GM12878 (cell line): ENCODE results near the gene SPNS1. TPM values are rescaled to one million over a fixed set of nuclear protein-coding genes. Genes with fewer than 3 reads are reported as not detected.

Experiments used
- BCL3 ChIP-seq: IDR thresholded peaks from 2 replicates; pipeline ENCODE4 v1.6.1; 2011; ENCODE audit warnings: borderline replicate concordance, low read depth, mild to moderate bottlenecking, moderate library complexity, low read length; ENCODE audit not compliant: insufficient read depth, poor library complexity, severe bottlenecking
- CHD2 ChIP-seq: IDR thresholded peaks from 2 replicates; pipeline ENCODE4 v1.6.1; 2011; ENCODE audit warnings: low read depth, low read length, improper control_type of control experiment, borderline replicate concordance
- CREB1 ChIP-seq: IDR thresholded peaks from 2 replicates; pipeline ENCODE4 v1.6.1; 2012; ENCODE audit warnings: low read depth, mild to moderate bottlenecking, inconsistent platforms
- CTCF ChIP-seq, 3 experiments: IDR thresholded peaks in 2 of 3; conservative IDR thresholded peaks in 1 of 3; 2 replicates each; pipeline ENCODE4 v1.5.1; 2011; ENCODE audit warnings: low read depth in 3 of 3, low read length in 3 of 3, mild to moderate bottlenecking in 3 of 3, control low read depth in 2 of 3, moderate library complexity in 2 of 3, inconsistent platforms in 1 of 3, mixed read lengths in 1 of 3; ENCODE audit not compliant: control insufficient read depth in 2 of 3, insufficient read depth in 1 of 3; ENCODE audit errors: extremely low read depth in 1 of 3
- HDGF ChIP-seq: fragments of 450-650 bp; IDR thresholded peaks from 2 replicates; pipeline ENCODE4 v1.6.1; 2016; ENCODE audit warnings: antibody characterized with exemption
- KLF5 ChIP-seq: fragments of 450-650 bp; IDR thresholded peaks from 2 replicates; pipeline ENCODE4 v1.6.1; 2014; ENCODE audit warnings: mild to moderate bottlenecking; ENCODE audit not compliant: partially characterized antibody
- MEF2A ChIP-seq: IDR thresholded peaks from 2 replicates; pipeline ENCODE4 v1.6.1; 2011; ENCODE audit warnings: low read depth, mild to moderate bottlenecking, low read length, moderate library complexity; ENCODE audit not compliant: insufficient read depth
- NFXL1 ChIP-seq: fragments of 450-650 bp; IDR thresholded peaks from 2 replicates; pipeline ENCODE4 v1.6.1; 2017; ENCODE audit warnings: antibody characterized with exemption, mild to moderate bottlenecking, borderline replicate concordance
- RBBP5 ChIP-seq: fragments of 200-600 bp; sonication (generic); conservative IDR thresholded peaks from 2 replicates; pipeline ENCODE4 v1.6.1; 2016
- RFX5 ChIP-seq: IDR thresholded peaks from 2 replicates; pipeline ENCODE4 v1.6.1; 2011; ENCODE audit warnings: low read depth, low read length, improper control_type of control experiment
- RUNX3 ChIP-seq: IDR thresholded peaks from 2 replicates; pipeline ENCODE4 v1.6.1; 2012; ENCODE audit warnings: low read length, inconsistent platforms
- SREBF2 ChIP-seq: IDR thresholded peaks from 2 replicates; pipeline ENCODE4 v1.6.1; 2012; ENCODE audit warnings: mild to moderate bottlenecking, low read length
- TARDBP ChIP-seq: IDR thresholded peaks from 2 replicates; pipeline ENCODE4 v1.6.1; 2016; ENCODE audit warnings: borderline replicate concordance
- WRNIP1 ChIP-seq: IDR thresholded peaks from 2 replicates; pipeline ENCODE4 v1.6.1; 2011; ENCODE audit warnings: low read depth, low read length, improper control_type of control experiment, borderline replicate concordance
- ZBED1 ChIP-seq: IDR thresholded peaks from 2 replicates; pipeline ENCODE4 v1.6.1; 2016; ENCODE audit warnings: borderline replicate concordance
- ZNF207 ChIP-seq: fragments of 450-650 bp; IDR thresholded peaks from 2 replicates; pipeline ENCODE4 v1.6.1; 2014; ENCODE audit warnings: antibody characterized with exemption, mild to moderate bottlenecking, borderline replicate concordance
- ZNF384 ChIP-seq: IDR thresholded peaks from 2 replicates; pipeline ENCODE4 v1.6.1; 2012; ENCODE audit warnings: low read depth, mild to moderate bottlenecking, low read length, improper control_type of control experiment, borderline replicate concordance
- polyA plus RNA-seq, 11 experiments: library from polyadenylated mRNA; depleted of rRNA in 4 of 11; unstranded in 6 of 11; stranded (reverse) in 5 of 11; fragments of >200 nt; fragmentation: Nextera tagmentation in 4 of 11; fragmentation: Illumina TruSeq in 1 of 11; extraction: Ambion mirVana in 4 of 11; extraction: Trizol in 1 of 11; gene quantifications; 1 replicate in 1 of 11; 2 replicates in 10 of 11; pipeline versions ENCODE4 v1.2.1 to v1.2.3, GENCODE V29; 2011 to 2016; ENCODE audit warnings: inconsistent platforms in 2 of 11, missing spikeins in 2 of 11, low read depth in 1 of 11
- total RNA-seq, 4 experiments: library from RNA; depleted of rRNA in 3 of 4; stranded (reverse); fragments of >200 nt in 3 of 4; fragmentation: Illumina TruSeq in 1 of 4; extraction: Trizol in 1 of 4; gene quantifications; 2 replicates each; pipeline versions ENCODE4 v1.2.1 to v1.2.3, GENCODE V29; 2013 to 2021
- TF ChIP-seq, protein P1 (sequence below): fragments of 450-650 bp; IDR thresholded peaks from 2 replicates; pipeline ENCODE4 v1.6.1; 2016; ENCODE audit warnings: mild to moderate bottlenecking, moderate library complexity, borderline replicate concordance
- TF ChIP-seq, protein P2 (sequence below): fragments of 450-650 bp; IDR thresholded peaks from 2 replicates; pipeline ENCODE4 v1.6.1; 2017; ENCODE audit warnings: mild to moderate bottlenecking, moderate library complexity

The SPNS1 gene
- total and polyA plus RNA-seq, 10 of the 15 experiments (the other 5 are each of a cell fraction or from before 2014, with no cell fraction given), result 0.16 to 37.6 (median 12.0) TPM

- TF ChIP-seq, protein P1, sequence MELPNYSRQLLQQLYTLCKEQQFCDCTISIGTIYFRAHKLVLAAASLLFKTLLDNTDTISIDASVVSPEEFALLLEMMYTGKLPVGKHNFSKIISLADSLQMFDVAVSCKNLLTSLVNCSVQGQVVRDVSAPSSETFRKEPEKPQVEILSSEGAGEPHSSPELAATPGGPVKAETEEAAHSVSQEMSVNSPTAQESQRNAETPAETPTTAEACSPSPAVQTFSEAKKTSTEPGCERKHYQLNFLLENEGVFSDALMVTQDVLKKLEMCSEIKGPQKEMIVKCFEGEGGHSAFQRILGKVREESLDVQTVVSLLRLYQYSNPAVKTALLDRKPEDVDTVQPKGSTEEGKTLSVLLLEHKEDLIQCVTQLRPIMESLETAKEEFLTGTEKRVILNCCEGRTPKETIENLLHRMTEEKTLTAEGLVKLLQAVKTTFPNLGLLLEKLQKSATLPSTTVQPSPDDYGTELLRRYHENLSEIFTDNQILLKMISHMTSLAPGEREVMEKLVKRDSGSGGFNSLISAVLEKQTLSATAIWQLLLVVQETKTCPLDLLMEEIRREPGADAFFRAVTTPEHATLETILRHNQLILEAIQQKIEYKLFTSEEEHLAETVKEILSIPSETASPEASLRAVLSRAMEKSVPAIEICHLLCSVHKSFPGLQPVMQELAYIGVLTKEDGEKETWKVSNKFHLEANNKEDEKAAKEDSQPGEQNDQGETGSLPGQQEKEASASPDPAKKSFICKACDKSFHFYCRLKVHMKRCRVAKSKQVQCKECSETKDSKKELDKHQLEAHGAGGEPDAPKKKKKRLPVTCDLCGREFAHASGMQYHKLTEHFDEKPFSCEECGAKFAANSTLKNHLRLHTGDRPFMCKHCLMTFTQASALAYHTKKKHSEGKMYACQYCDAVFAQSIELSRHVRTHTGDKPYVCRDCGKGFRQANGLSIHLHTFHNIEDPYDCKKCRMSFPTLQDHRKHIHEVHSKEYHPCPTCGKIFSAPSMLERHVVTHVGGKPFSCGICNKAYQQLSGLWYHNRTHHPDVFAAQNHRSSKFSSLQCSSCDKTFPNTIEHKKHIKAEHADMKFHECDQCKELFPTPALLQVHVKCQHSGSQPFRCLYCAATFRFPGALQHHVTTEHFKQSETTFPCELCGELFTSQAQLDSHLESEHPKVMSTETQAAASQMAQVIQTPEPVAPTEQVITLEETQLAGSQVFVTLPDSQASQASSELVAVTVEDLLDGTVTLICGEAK, result peak; percentile 93
- TF ChIP-seq HDGF (peak; percentile 83), KLF5 (peak; percentile 88), ZNF384 (no peak), CHD2 (peak; percentile 97), WRNIP1 (no peak), NFXL1 (no peak), RUNX3 (no peak), RBBP5 (no peak), BCL3 (no peak), TARDBP (no peak), ZNF207 (no peak), ZBED1 (no peak), MEF2A (no peak), CTCF (IDR thresholded peaks at IDR 0.05 in 2 of 3, conservative IDR thresholded peaks at IDR 0.05 in 1 of 3; ENCODE audit: control insufficient read depth in 2 of 3, extremely low read depth in 1 of 3, insufficient read depth in 1 of 3, low read depth in 3 of 3, low read length in 3 of 3) (no peak), SREBF2 (0 out of 2 replicates have a peak, but pooled peaks have one; percentile 40), RFX5 (peak; percentile 66; the same call in 1 of the 2 replicates), CREB1 (peak; percentile 95)
- TF ChIP-seq, protein P2, sequence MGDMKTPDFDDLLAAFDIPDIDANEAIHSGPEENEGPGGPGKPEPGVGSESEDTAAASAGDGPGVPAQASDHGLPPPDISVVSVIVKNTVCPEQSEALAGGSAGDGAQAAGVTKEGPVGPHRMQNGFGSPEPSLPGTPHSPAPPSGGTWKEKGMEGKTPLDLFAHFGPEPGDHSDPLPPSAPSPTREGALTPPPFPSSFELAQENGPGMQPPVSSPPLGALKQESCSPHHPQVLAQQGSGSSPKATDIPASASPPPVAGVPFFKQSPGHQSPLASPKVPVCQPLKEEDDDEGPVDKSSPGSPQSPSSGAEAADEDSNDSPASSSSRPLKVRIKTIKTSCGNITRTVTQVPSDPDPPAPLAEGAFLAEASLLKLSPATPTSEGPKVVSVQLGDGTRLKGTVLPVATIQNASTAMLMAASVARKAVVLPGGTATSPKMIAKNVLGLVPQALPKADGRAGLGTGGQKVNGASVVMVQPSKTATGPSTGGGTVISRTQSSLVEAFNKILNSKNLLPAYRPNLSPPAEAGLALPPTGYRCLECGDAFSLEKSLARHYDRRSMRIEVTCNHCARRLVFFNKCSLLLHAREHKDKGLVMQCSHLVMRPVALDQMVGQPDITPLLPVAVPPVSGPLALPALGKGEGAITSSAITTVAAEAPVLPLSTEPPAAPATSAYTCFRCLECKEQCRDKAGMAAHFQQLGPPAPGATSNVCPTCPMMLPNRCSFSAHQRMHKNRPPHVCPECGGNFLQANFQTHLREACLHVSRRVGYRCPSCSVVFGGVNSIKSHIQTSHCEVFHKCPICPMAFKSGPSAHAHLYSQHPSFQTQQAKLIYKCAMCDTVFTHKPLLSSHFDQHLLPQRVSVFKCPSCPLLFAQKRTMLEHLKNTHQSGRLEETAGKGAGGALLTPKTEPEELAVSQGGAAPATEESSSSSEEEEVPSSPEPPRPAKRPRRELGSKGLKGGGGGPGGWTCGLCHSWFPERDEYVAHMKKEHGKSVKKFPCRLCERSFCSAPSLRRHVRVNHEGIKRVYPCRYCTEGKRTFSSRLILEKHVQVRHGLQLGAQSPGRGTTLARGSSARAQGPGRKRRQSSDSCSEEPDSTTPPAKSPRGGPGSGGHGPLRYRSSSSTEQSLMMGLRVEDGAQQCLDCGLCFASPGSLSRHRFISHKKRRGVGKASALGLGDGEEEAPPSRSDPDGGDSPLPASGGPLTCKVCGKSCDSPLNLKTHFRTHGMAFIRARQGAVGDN, result no peak
Measured at GRCh38 chr16:28950648-28951409, 23.7 kb upstream of the SPNS1 start, which contains the start of gene NFATC2IP (continued).
